ENCODE results near the gene GPC5.

GRCh38 chr13:91741925-91742324, 343.5 kb downstream of the GPC5 start:
- TF ChIP-seq CTCF (IDR thresholded peaks at IDR 0.05) (no peak), POLR2AphosphoS5 (IDR thresholded peaks at IDR 0.05; ENCODE audit: low read depth, low read length) (no peak), REST (IDR thresholded peaks at IDR 0.05; ENCODE audit: insufficient read depth in 1 of 2, low read depth in 2 of 2, low read length in 1 of 2) (no peak), SIN3A (IDR thresholded peaks at IDR 0.05; ENCODE audit: borderline replicate concordance, insufficient read depth, low read depth, low read length) (no peak)
